Fibroblast of skin of back (primary cell): ENCODE measurements around the gene TRAF3.
A peak's percentile ranks its signal among the peaks of the same experiment; 100 is the strongest.
"Not testable (repeated sequence)": the region's sequence is repeated elsewhere in the genome, so short reads cannot be mapped to it uniquely, and the experiment has no call there.

Experiments
- DNase-seq: peaks from one replicate; pipeline ENCODE4 v3.0.0-alpha.2; 2013

Gene TRAF3

DNA sequence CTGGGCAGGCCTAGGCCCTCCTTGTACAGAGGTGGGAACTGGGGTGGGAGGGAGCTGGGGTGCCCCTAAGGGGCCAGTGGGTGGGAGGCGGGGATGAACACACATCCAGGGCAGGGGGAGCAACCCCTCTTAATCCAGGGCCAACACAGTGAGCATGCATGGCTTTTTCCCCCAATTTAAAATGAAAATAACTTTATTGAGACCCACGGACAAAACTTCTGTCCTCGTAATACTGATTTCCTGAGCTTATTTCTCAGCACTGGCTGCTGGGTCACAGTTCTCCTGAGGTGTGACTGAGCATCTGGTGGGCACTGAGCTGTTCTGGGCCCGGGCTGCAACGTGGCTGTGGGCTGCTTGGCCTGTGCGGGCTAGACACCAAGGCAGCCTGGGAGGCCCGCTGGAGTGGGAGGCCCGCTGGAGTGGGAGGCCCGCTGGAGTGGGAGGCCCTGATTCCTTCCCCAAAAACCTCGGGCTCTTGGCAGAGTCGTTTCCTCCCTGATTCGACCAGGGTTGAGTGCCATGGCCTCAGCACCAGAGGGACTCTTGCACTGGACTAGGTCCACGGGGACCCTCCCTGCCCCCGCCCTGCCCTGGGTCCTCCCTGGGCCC is 24.9 kb upstream of the TRAF3 start:
- no peak for DNase-seq

DNA sequence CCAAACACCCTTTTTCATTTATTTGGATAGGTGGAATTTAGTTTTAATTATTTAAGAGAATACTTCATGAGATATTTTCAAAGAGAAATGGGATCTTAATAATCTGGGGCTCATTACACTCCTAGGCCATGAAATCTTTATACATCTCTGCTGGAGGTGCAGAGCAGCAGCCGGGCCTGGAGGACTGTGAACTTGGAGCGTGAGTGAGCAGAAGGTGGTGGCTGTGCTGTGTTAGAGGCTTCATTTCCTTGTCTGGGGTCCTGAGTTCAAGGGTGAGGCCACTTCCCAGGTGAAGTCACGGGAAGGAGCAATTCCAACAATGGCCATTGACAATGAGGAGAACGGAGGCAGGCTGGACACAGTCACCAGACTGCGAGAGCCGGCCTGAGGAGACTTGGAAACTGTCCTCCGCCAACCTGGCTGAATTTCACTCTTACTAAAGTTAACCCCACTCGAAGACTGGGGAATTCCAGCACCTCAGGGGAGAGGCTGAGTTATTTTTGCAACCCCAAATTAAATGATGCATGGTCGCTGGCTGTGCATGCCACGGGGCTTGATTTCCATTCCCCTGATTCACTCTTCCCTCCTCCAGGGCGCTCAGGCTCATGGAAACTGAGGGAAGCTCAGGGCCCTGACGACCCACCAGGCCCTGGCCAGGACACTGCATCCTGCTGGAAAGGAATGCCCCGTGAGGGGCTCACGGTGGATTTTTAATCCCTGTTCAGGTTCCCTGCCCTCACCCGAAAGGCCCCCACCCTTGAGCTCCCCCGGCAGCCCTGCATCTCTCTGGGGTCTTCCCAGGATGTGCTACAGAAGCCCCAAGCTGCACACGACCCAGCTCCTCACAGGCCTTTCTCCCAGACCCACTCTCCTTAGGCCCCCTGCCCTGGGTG is 22.6 kb upstream of the TRAF3 start:
- no peak for DNase-seq

DNA sequence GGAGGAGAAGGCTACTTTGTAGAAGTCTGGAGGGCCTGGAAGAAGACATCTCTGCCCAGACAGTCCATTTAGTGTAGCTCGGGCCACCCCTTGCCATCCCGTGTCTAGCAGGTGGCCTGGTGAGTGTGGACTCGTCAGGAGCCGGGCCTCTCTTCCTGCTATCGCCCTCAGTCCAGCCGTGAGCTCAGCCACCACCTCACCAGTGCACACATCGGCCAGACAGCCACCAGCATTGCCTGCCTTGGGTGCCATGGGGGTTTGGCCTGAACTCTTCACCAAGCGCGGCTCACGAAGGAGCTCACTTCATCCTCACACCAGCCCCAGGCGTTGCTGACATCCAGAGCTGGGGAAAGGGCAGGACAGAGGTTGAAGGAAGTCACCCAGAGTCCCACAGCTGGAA is 19.6 kb upstream of the TRAF3 start:
- no peak for DNase-seq

DNA sequence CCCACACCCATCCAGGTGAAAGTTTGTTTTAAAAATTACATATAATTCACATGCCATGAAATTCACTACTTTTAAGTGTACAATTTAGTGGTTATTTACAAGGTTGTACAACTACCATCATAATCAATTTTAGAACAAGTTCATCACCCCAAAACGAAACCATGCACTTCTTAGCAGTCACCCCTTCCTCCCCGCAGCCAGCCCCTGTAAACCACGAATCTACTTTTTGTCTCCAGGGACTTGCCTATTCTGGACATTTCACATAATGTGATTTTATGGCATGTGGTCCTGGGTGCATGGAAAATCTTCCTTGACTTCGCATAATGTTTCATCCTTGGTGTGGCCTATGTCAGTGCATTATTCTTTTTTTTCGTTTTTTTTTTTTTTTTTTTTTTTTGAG is 19.2 kb upstream of the TRAF3 start:
- DNase-seq, result no peak

DNA sequence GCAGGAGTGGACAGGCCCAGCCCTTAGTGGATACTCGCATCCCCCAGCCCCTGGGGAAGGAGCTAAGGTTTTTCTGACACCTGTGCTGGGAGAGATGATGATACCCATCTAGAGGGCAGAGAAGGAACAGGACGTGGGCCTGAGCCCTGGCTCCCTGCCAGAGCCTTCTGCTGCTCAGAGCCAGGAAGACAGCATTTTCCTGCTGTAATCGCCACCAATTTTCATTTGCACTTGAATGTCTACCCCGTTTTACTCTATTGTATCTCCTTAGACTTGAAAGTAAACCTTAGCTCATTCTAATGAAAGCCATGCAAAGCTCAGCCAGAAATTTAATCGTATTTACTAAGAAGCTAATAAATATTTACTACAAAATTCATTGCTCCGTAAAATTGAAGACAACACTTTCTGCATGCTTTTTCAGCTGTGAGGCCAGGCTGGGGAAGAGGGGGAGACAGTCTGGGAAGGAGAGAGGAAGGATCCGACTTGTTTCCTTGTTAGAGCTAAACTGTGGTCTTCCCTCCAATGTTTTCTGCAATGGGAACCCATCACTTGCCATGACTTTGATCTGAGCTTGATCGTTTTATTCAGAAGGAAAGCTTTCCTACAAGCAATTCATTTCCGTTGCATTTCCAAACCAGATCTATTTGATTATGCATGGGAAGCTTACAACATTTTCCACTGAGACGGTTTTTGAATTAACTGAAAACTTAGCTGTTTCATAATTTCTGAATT is 17.6 kb upstream of the TRAF3 start:
- no peak for DNase-seq

DNA sequence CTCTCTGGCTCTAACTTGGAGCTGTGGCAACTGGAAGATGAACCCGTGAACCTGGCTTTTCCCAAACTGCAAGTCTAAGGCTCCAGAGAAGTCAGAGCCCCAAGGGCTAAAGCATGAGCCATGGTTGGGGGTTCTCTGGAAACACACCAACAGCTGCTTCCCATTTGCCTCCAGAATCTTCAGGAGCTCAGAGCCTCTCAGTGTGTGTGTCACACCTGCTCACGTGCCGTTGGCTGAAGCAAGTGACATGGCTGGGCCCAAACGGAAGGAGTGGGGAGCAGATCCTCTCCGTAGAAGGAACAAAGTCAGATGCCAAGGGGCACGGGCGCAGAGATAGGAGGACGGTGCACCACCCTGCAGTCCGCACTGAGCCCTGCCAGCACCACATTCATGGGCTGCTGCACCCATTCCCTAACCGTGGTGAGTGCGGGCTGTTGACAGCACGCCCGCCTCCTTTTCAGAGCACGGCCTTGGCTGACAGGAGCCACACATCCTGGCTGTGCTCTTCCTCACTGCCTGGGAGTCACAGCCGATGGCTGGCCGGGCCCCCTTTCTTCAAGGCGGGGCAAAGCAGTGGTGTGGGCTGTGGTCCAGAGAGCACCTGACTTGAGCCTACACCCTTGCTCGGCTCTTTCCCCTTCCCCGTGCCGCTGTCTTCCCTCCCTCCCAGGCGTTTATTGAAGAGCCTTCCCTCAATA is 16.6 kb upstream of the TRAF3 start:
- DNase-seq, result no peak

DNA sequence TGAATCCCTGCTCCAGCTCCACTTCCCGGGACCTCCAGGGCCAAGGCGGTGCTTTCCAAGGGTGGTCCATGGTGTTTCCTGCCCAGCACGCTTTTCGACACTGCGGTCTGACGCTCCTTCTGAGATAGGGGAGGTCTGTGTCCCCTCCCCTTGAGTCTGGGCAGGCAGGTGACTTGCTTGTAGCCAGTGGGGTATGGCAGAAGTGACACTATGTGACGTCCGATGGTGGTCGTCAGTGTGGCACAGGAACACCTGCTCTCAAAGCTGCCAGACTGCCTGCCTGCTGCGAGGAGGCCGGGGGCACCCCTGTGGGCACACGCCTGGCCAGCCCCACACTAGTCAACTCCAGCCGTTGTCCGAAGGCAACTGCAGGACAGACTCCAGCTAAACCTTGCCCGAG is 16.0 kb upstream of the TRAF3 start:
- DNase-seq, result no peak

DNA sequence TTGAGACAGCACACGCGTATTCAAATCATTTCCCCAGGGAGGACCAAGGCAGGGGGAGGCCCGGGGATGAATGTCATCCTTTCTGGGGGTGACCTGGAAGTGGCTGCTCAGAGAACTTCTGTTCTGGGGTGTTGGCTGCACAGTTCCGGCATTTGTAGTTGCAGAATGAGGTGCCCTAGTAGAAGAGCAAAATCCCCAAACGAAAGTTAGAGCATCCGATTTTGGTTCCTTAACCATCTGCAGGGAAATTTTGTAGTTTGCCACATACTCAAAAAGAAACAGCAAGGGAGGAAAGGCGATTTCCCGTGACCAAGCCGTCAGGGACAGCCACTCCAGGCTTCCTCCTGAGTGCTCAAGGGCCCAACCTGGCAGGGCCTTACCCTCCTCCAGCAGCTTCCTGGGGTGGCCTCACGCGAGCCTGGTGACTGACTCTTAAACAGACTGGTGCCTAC is 13.0 kb upstream of the TRAF3 start:
- DNase-seq, result no peak

DNA sequence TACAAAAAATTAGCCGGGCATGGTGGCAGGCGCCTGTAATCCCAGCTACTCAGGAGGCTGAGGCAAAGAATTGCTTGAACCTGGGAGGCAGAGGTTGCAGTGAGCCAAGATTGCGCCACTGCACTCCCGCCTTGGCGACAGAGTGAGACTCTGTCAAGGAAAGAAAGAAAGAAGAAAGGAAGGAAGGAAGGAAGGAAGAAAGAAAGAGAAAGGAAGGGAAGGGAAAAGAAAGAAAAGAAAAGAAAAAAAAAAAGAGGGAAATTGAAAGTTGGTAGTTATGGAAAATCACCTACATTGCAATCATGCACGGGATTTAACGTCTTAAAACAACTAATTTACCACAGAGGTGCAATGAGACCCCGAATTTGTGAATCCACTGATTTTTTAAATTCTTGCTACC is 11.5 kb upstream of the TRAF3 start:
- DNase-seq, result not testable (repeated sequence)

DNA sequence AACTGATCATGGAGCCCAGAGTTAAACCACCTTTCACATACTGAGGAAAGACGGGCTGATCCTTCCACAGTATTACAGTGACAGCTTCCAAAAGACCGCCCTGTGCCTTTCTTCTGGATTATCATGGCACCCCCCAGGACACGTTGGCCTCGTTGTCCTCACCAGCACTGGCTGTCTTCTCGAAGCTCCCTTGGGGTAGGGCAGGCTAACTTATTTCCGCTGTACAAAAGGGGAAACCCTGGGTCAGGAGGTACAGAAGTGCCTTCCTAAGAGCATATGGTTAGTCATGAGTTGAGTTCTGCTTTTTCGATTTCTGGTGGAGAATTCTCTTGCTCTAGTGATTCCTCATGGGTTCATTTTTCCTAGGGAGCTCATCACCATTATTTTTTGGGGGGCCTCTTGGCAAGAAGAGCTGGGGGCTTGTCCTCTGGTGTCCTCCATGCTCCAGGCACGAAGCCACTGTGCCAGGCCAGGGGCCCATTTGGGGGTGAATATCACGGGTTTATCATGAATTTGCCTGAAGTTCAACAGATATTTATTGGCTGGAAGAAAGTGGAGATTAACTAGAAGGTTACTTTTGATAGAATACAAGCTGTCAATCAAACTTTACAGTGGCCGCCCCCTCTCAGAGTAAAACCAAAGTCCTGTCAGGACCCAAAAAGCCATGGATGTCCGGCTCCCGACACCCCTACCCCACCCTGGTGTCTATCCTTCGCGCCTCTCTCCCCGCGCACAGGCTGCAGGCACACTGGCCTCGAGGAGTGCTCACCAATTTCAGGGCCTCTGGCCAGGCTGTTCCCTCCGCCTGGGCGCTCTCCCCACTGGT is 8.8 kb upstream of the TRAF3 start:
- no peak for DNase-seq

DNA sequence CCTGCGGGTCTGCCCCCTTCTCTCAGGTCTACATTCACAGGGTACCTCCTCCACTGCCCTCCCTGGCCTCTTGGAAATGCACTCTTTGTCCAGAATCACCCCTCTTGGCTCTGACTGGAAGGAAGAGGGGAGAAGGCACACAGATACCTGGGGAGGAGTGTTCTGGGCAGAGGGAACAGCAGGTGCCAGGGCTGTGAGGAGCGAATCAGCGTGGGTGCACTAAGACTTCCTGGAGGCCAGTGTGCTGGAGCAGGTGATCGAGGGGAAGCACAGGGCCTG is 8.3 kb upstream of the TRAF3 start:
- DNase-seq, result no peak

DNA sequence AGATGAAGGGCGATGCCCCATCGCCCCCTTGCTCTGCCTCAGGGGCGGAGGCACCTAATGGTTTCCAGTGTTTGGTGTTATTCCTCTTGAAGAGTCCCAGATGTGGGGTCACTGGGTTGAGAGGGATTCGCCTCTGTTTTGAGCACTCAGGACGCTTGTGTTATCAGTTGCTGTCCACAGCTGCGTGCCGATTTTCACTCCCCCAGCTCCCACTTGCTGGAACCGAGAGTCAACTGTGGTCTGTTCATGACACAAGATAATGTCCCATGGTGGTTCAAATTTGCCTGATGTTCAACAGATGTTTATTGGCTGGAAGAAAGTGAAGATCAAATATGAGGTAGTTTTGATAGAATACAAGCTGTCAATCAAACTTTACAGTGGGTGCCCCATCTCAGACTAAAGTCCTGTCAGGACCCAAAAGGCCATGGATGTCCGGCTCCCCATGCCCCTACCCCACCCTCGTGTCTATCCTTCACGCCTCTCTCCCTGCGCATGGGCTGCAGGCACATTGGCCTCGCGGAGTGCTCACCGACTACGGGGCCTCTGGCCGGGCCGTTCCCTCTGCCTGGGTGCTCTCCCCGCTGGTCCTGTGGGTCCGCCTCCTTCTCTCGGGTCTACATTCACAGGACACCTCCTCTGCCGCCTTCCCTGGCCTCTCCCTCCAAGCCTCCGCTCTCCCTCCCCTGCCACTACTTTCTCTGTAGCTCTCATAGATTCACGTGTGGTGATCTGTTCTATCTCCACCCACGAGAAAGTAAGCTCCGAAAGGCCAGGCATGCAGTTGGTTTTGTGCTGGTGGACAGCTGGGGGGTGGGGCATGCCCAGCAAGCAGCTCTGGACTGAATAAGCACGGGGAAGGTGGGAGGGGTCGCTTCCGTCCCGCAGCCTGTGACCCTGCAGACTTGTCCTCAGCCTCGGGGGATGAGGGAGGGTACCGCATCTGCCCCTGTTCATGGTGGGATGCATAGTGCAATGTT is 6.8 kb upstream of the TRAF3 start:
- no peak for DNase-seq

DNA sequence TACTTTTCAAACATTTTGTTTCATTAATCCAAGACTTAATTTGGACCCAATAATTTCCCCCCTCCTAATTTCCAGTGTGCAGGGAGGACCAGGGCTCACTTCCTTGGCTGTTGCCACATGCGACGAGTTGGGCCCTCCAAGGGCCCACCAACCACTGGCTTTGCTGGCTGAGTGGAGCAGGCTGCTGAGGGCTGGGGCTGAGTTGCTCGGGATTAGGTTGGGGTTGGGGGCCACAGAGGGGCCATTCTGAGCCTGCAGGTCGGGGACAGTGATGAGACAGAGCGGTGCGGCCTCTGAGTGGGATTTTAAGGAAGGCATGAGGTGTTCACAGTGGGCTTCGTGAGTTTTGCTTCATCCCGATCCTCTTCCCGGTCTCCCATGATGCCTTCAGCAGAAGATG is 6.1 kb upstream of the TRAF3 start:
- no peak for DNase-seq

DNA sequence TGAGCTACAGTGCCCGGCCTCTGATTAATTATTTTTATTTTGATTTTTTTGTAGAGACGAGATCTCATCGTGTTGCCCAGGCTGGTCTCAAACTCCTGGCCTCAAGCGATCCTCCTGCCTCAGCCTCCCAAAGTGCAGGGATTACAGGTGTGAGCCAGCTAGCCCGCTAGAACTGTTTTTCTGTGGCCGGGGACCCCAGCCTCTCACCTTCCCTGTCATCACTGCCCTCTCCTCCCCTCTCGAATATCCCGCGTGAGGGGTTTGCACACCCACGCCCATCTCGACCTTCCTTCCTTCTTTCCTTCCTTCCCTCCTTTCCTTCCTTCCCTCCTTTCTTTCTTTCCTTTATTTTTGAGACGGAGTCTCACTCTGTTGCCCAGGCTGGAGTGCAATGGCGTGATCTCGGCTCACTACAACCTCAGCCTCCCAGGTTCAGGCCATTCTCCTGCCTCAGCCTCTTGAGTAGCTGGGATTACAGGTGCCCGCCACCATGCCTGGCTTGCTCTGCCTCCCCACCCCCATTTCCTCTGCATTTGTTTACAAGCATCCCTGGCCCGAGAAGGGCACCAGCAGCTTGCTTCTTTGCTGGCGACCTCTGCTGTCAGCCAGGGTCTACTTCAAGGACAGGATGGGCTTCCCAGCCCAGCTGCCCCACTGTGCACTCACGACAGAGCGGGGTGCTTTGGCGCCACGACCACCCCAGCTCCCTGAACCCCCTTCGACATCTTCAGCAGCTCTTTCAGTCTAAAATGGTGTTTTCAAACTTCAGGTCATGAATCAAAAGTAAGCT is 4.3 kb upstream of the TRAF3 start:
- DNase-seq, result no peak

DNA sequence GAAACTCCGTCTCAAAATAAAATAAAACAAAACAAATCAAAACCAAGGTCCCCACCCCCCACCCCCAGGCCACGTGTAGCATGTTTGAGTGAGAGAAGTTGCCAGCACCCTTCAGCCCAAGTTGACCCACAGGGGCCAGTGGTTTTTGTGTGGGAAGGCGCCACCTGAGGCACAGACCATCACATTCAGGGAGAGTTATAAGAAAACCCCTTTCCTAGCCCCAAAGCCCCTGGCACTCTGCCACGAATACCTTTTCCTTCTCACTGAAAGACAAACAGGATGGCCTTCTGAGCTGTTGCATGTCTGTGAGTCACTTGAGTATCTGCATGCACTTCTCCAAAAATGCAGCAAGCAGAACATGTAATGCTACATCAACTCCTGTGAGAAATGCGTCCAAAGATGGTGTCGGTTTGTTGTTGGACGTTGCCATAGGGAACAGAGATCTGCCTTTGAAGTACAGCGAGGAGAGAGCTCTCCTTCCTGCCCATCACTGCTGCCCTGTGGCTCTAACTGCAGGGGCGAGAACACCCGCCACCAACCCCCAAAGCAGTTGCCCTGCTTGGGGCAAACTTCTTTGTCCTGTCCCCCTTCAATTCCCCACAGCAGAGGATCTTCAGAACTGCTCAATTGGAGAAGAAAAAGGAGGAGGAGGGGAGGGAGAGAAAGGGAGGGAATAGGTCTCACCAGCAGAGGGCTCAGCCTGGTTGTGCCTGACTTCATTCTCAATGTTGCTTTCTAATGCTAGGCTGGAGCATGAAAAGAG is 2.7 kb upstream of the TRAF3 start:
- DNase-seq, result peak; percentile 75

DNA sequence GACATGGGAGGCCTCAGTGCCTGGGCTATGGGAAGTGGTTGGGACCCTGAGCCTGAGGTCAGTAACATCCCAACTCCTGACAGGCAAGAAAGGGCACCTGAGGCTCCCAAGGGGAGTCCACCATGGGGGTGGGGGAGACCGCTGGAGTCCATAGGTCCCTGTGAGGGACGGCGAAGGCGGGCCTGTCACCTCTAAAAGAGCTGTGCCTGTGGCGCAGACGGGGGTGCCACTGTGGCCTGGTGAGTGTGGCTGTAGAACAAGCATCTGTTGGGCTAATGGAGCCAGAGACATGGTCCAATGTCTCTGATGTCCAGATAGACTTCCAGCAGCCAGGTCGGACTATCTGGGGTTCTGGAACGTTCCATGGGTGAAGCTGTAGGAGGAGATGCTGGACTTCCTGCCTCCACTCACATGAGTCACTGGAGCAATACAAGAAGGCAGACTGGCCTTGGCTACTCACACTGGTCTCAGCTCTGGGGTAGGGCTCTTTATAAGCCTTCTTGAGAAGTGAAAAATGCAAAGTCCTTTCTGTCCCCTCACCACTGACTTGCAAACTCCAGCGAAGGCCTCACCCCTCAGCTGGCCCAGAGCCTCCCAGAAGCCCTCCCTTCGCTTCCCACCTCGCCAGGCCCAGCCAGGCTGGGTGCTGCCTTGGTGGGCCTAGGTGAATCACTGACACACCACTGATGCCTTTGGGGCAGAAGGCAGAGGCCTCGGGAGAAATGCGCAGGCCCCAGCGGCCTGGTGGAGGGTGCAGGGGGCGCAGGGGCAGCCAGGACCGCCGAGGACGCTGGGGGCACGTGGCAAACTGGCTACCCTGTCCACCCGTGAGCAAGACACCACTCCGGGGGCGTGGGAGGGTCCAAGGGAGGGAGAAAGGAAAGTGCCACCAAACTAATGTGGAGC is 1.1 kb upstream of the TRAF3 start:
- DNase-seq, result peak; percentile 76

DNA sequence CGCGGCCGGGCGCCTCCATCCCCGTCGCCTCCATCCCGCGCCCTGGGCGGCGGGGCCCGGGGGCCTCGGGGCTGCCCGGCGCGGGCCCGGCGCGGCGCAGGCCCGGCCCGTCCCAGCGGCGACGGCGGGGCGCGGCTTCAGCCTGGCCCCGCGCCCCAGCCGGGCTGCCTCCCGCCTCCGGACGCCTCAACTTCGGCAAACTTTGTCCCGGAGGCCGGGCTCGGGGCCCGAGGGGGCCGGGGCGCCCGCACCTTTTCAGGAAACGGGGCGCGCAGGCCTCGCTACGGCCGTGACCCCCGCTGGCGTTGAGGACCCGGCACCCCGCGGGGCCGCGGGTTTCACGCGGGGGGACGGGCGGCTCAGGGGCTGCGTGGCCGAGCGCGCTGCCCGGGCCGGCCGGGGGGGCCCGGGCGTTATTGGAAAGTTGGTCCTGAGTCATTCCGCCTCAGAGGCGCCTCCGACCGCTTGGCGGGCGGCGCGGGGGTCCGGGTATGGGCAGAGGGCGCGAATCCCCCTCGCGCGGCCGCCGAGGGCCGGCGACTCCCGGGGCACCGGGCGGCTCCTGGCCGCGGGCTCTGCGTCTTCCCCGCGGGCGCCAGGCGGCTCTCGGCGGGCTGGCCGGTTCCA is 575 bp downstream of the TRAF3 start:
- no peak for DNase-seq
